MM.1S (cell line): ENCODE measurements around the gene BORCS6.

Experiments
- DNase-seq: peaks from one replicate; pipeline ENCODE4 v3.0.0-alpha.2; 2015
- H2AFZ ChIP-seq: fragments of 300-600 bp; sonication (generic); 2 replicates; pipeline ENCODE4 v1.6.0; 2016; ENCODE audit warnings: antibody characterized with exemption, low read length
- H3F3A ChIP-seq: fragments of 300-600 bp; sonication (generic); 2 replicates; pipeline ENCODE4 v1.6.1; 2016; ENCODE audit warnings: mild to moderate bottlenecking, antibody characterized with exemption, low read length, moderate library complexity, mixed read lengths; ENCODE audit not compliant: insufficient read depth
- H3K27ac ChIP-seq: fragments of 300-600 bp; sonication (generic); 2 replicates; pipeline ENCODE4 v1.5.1; 2016; ENCODE audit warnings: mild to moderate bottlenecking, low read length
- H3K27me3 ChIP-seq: fragments of 300-600 bp; sonication (generic); replicated peaks from 2 replicates; pipeline ENCODE4 v1.6.0; 2016; ENCODE audit warnings: low read length; ENCODE audit not compliant: insufficient read depth
- H3K36me3 ChIP-seq: fragments of 300-600 bp; sonication (generic); replicated peaks from 2 replicates; pipeline ENCODE4 v1.6.1; 2016; ENCODE audit warnings: mild to moderate bottlenecking, low read length, mixed read lengths; ENCODE audit not compliant: insufficient read depth
- H3K4me1 ChIP-seq: fragments of 300-600 bp; sonication (generic); 2 replicates; pipeline ENCODE4 v1.6.1; 2016; ENCODE audit warnings: low read length, mixed read lengths
- H3K4me2 ChIP-seq: fragments of 300-600 bp; sonication (generic); 2 replicates; pipeline ENCODE4 v1.6.0; 2016; ENCODE audit warnings: low read depth, low read length
- H3K4me3 ChIP-seq: fragments of 300-600 bp; sonication (generic); 2 replicates; pipeline ENCODE4 v1.5.1; 2016; ENCODE audit warnings: low read length, mixed read lengths
- H3K79me2 ChIP-seq: fragments of 300-600 bp; sonication (generic); 2 replicates; pipeline ENCODE4 v1.6.1; 2016; ENCODE audit warnings: mixed run types, low read length, mixed read lengths
- H3K9ac ChIP-seq: fragments of 300-600 bp; sonication (generic); 2 replicates; pipeline ENCODE4 v1.6.1; 2016; ENCODE audit warnings: low read length, mixed read lengths
- H3K9me2 ChIP-seq: fragments of 300-600 bp; sonication (generic); replicated peaks from 2 replicates; pipeline ENCODE4 v1.6.1; 2016; ENCODE audit warnings: mild to moderate bottlenecking, low read length, mixed read lengths; ENCODE audit not compliant: insufficient read depth
- H3K9me3 ChIP-seq: fragments of 300-600 bp; sonication (generic); replicated peaks from 2 replicates; pipeline ENCODE4 v1.6.1; 2016; ENCODE audit warnings: mild to moderate bottlenecking, low read length, mixed read lengths; ENCODE audit not compliant: insufficient read depth
- H4K20me1 ChIP-seq: fragments of 300-600 bp; sonication (generic); 2 replicates; pipeline ENCODE4 v1.6.1; 2016; ENCODE audit warnings: mild to moderate bottlenecking, low read length, moderate library complexity, mixed read lengths; ENCODE audit not compliant: insufficient read depth
- CTCF ChIP-seq: fragments of 300-600 bp; sonication (generic); IDR thresholded peaks from 2 replicates; pipeline ENCODE4 v1.5.1; 2016; ENCODE audit warnings: antibody characterized with exemption, low read length, mixed read lengths
- EZH2 ChIP-seq: fragments of 300-600 bp; sonication (generic); optimal IDR thresholded peaks from 2 replicates; pipeline ENCODE3; 2017; ENCODE audit warnings: low read depth, mild to moderate bottlenecking, antibody characterized with exemption, low read length, mixed read lengths
- EZH2phosphoT487 ChIP-seq: fragments of 300-600 bp; sonication (generic); IDR thresholded peaks from 2 replicates; pipeline ENCODE4 v1.6.1; 2018; ENCODE audit warnings: antibody characterized with exemption, low read length

BORCS6 gene

GRCh38 chr17:8145811-8146210 lies 44.2 kb downstream of the BORCS6 start:
- peaks cover 16% of the 10 kb centered on the region for H3K79me2 ChIP-seq
- H2AFZ ChIP-seq, result no peak overlapping the region
- H4K20me1 ChIP-seq, result no peaks in the 10 kb centered on the region
- no peaks in the 10 kb centered on the region for H3K9me3 ChIP-seq
- no peak overlapping the region for H3K4me3 ChIP-seq
- H3K27ac ChIP-seq, result no peak overlapping the region
- no peaks in the 10 kb centered on the region; the same call in 1 of the 2 replicates for H3K36me3 ChIP-seq
- H3F3A ChIP-seq, result no peaks in the 10 kb centered on the region
- peaks cover 6% of the 10 kb centered on the region for H3K4me1 ChIP-seq
- no peak overlapping the region for H3K4me2 ChIP-seq
- no peak for DNase-seq
- no peak overlapping the region for H3K9ac ChIP-seq
- TF ChIP-seq CTCF, result no peak
- no peak for TF ChIP-seq EZH2
- no peak for TF ChIP-seq EZH2phosphoT487
- no peaks in the 10 kb centered on the region for H3K9me2 ChIP-seq
- H3K27me3 ChIP-seq, result no peaks in the 10 kb centered on the region

DNA sequence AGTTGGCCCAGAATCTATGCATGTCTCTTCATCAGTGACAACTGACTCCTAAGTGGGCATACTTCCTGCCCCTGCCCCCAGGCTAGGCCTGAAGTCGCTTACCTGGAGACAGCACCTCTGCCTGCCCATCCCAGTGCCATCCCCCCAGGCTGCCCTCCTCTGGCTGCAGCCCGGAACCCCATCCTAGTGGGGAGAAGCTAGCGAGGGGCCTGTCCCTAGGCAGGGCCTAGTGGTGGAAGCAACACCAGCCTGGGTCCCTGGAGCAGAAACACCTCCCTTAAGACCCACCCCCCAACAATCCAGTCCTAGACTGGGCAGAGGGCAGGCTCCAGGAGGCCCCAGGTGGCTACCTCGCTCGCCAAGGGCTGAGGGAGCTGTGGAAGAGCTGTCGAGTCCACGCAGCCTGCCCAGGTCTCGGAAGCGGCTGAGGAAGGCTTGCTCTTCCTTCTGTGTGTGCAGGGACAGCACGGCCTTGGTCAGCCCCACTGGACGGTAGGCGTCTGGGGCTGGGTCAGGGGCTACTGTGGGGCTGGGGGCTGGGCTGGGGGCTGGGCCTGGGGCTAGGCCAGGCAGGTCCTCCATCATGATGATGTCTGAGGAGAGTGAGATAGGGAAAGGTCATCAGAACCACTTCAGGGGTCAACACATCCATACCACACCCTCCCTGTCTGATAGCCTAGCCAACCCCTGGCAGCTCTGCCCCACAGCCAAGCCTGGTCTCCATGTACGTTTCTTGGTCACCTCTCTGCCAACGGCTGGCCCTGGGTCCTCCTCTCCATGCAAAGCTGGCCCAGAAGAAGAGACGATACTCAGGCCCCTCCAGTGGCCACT lies 45.4 kb downstream of the BORCS6 start:
- no peak overlapping the region for H3K4me2 ChIP-seq
- H3K79me2 ChIP-seq, result peaks cover 4% of the 10 kb centered on the region; the same call in 1 of the 2 replicates
- H2AFZ ChIP-seq, result no peak overlapping the region
- no peak overlapping the region for H3K9ac ChIP-seq
- H3F3A ChIP-seq, result peaks cover 8% of the 10 kb centered on the region; the same call in 1 of the 2 replicates
- H4K20me1 ChIP-seq, result no peaks in the 10 kb centered on the region
- no peaks in the 10 kb centered on the region for H3K4me1 ChIP-seq
- no peak for TF ChIP-seq EZH2
- TF ChIP-seq EZH2phosphoT487, result no peak
- TF ChIP-seq CTCF, result no peak
- no peaks in the 10 kb centered on the region; the same call in 1 of the 2 replicates for H3K36me3 ChIP-seq
- no peak for DNase-seq
- no peak overlapping the region for H3K4me3 ChIP-seq
- no peaks in the 10 kb centered on the region for H3K9me3 ChIP-seq
- H3K27ac ChIP-seq, result no peak overlapping the region
- no peaks in the 10 kb centered on the region for H3K9me2 ChIP-seq
- H3K27me3 ChIP-seq, result no peaks in the 10 kb centered on the region

DNA sequence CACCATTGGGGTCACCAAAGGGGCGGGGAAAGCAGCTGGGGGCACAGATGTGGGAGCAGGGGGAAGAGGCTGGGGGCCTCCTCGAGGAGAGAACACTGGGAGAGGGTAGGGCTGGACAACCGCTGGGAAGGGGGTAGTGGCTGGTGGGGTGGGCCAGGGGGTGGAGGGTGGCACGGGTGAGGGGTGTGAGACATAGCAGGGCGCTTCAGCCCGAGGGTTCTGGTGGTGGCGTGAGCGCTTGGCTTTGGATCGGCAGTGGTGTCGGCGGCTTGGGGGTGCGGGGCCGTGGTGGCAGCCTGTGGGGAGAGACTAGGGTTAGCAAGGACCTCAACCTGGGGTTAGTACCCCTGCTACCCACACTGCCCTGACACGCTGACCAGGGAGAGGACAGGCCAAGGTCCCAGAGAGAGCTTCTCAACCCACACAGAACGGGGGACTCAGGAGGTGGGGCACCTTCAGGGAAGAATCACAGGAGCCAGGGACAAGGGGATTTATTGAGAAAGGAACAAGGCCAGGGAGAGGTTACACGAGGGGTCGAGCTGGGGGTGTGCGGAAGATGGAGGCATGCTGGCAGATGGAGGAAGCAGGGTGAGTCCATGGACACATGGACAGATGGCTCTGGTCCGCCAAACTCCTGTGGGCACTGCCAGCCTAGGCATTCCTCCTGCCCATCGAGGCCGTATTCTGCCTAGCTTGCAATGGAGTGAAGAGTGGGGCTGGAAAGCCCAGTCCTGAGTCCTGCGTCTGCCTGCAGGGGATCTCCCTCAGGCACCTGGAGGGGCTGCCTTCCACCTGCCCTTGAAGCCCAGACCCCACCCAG lies 46.2 kb downstream of the BORCS6 start:
- H3K36me3 ChIP-seq, result no peaks in the 10 kb centered on the region; the same call in 1 of the 2 replicates
- H3K9me3 ChIP-seq, result no peaks in the 10 kb centered on the region
- H4K20me1 ChIP-seq, result no peaks in the 10 kb centered on the region
- peaks cover 16% of the 10 kb centered on the region; the same call in 1 of the 2 replicates for H3F3A ChIP-seq
- H3K4me3 ChIP-seq, result no peak overlapping the region
- H3K4me1 ChIP-seq, result no peaks in the 10 kb centered on the region
- no peaks in the 10 kb centered on the region for H3K27me3 ChIP-seq
- no peaks in the 10 kb centered on the region for H3K9me2 ChIP-seq
- H3K27ac ChIP-seq, result no peak overlapping the region
- H3K79me2 ChIP-seq, result no peaks in the 10 kb centered on the region
- no peak overlapping the region for H2AFZ ChIP-seq
- no peak overlapping the region for H3K4me2 ChIP-seq
- DNase-seq, result no peak
- no peak for TF ChIP-seq CTCF
- no peak for TF ChIP-seq EZH2phosphoT487
- no peak for TF ChIP-seq EZH2
- no peak overlapping the region for H3K9ac ChIP-seq
